Measurements from ENCODE around the gene MALRD1.

Gene MALRD1

GRCh38 chr10:19579761-19580545 is 531.4 kb downstream of the MALRD1 start:
- DNase-seq (ENCODE audit: low read depth, low spot score), result no peak
- Histone ChIP-seq H3K4me1 (ENCODE audit: control insufficient read depth, insufficient read depth, low read length) (no peaks in the 10 kb centered on the region), H3K9me3 (ENCODE audit: control insufficient read depth, insufficient read depth, low read length) (no peaks in the 10 kb centered on the region), H3K4me3 (ENCODE audit: low read length) (no peak overlapping the region), H3K27me3 (ENCODE audit: control insufficient read depth, insufficient read depth, low read length) (no peaks in the 10 kb centered on the region), H3K27ac (ENCODE audit: low read length) (no peak overlapping the region), H3K36me3 (ENCODE audit: control insufficient read depth, insufficient read depth, low read length) (no peaks in the 10 kb centered on the region)
- no CpG with 5 or more reads among the region's 7 CpGs for WGBS (ENCODE audit: insufficient coverage, insufficient read length)

- WGBS (ENCODE audit: insufficient coverage, insufficient read length), result no CpG with 5 or more reads among the region's 1 CpG
- Histone ChIP-seq H3K36me3 (ENCODE audit: control insufficient read depth, insufficient read depth, low read length) (no peaks in the 10 kb centered on the region), H3K9me3 (ENCODE audit: control insufficient read depth, insufficient read depth, low read length) (no peaks in the 10 kb centered on the region), H3K27ac (ENCODE audit: low read length) (no peak overlapping the region), H3K4me3 (ENCODE audit: low read length) (no peak overlapping the region), H3K4me1 (ENCODE audit: control insufficient read depth, insufficient read depth, low read length) (no peaks in the 10 kb centered on the region), H3K27me3 (ENCODE audit: control insufficient read depth, insufficient read depth, low read length) (no peaks in the 10 kb centered on the region)
- DNase-seq (ENCODE audit: low read depth, low spot score), result no peak
These were observed 532.1 kb downstream of the MALRD1 start for GRCh38 chr10:19580691-19581090.

GRCh38 chr10:19588608-19589007 is 540.0 kb downstream of the MALRD1 start:
- no peaks in the 10 kb centered on the region for H3K9me3 ChIP-seq (ENCODE audit: control insufficient read depth, insufficient read depth, low read length)
- no CpG with 5 or more reads among the region's 8 CpGs for WGBS (ENCODE audit: insufficient coverage, insufficient read length)
- no peaks in the 10 kb centered on the region for H3K4me1 ChIP-seq (ENCODE audit: control insufficient read depth, insufficient read depth, low read length)
- no peak for DNase-seq (ENCODE audit: low read depth, low spot score)
- no peaks in the 10 kb centered on the region for H3K27me3 ChIP-seq (ENCODE audit: control insufficient read depth, insufficient read depth, low read length)
- H3K36me3 ChIP-seq (ENCODE audit: control insufficient read depth, insufficient read depth, low read length), result no peaks in the 10 kb centered on the region
- H3K4me3 ChIP-seq (ENCODE audit: low read length), result no peak overlapping the region
- H3K27ac ChIP-seq (ENCODE audit: low read length), result no peak overlapping the region

- no peaks in the 10 kb centered on the region for H3K36me3 ChIP-seq (ENCODE audit: control insufficient read depth, insufficient read depth, low read length)
- H3K9me3 ChIP-seq (ENCODE audit: control insufficient read depth, insufficient read depth, low read length), result no peaks in the 10 kb centered on the region
- H3K4me3 ChIP-seq (ENCODE audit: low read length), result no peak overlapping the region
- H3K27me3 ChIP-seq (ENCODE audit: control insufficient read depth, insufficient read depth, low read length), result no peaks in the 10 kb centered on the region
- no peak overlapping the region for H3K27ac ChIP-seq (ENCODE audit: low read length)
- no peaks in the 10 kb centered on the region for H3K4me1 ChIP-seq (ENCODE audit: control insufficient read depth, insufficient read depth, low read length)
- DNase-seq (ENCODE audit: low read depth, low spot score), result no peak
- no CpG with 5 or more reads among the region's 5 CpGs for WGBS (ENCODE audit: insufficient coverage, insufficient read length)
These were observed 543.7 kb downstream of the MALRD1 start for GRCh38 chr10:19592276-19592675.

GRCh38 chr10:19595212-19595845 is 546.7 kb downstream of the MALRD1 start:
- WGBS (ENCODE audit: insufficient coverage, insufficient read length), result no CpG with 5 or more reads among the region's 9 CpGs
- Histone ChIP-seq H3K4me1 (ENCODE audit: control insufficient read depth, insufficient read depth, low read length) (no peaks in the 10 kb centered on the region), H3K36me3 (ENCODE audit: control insufficient read depth, insufficient read depth, low read length) (no peaks in the 10 kb centered on the region), H3K9me3 (ENCODE audit: control insufficient read depth, insufficient read depth, low read length) (no peaks in the 10 kb centered on the region), H3K27ac (ENCODE audit: low read length) (no peak overlapping the region), H3K4me3 (ENCODE audit: low read length) (no peak overlapping the region), H3K27me3 (ENCODE audit: control insufficient read depth, insufficient read depth, low read length) (no peaks in the 10 kb centered on the region)
- DNase-seq (ENCODE audit: low read depth, low spot score), result no peak

GRCh38 chr10:19605806-19606205 is 557.2 kb downstream of the MALRD1 start:
- Histone ChIP-seq H3K9me3 (ENCODE audit: control insufficient read depth, insufficient read depth, low read length) (no peaks in the 10 kb centered on the region), H3K4me3 (ENCODE audit: low read length) (no peak overlapping the region), H3K36me3 (ENCODE audit: control insufficient read depth, insufficient read depth, low read length) (no peaks in the 10 kb centered on the region), H3K4me1 (ENCODE audit: control insufficient read depth, insufficient read depth, low read length) (no peaks in the 10 kb centered on the region), H3K27ac (ENCODE audit: low read length) (no peak overlapping the region), H3K27me3 (ENCODE audit: control insufficient read depth, insufficient read depth, low read length) (no peaks in the 10 kb centered on the region)
- no peak for DNase-seq (ENCODE audit: low read depth, low spot score)
- no CpG with 5 or more reads among the region's 2 CpGs for WGBS (ENCODE audit: insufficient coverage, insufficient read length)

GRCh38 chr10:19606968-19607367 is 558.4 kb downstream of the MALRD1 start:
- Histone ChIP-seq H3K27me3 (ENCODE audit: control insufficient read depth, insufficient read depth, low read length) (no peaks in the 10 kb centered on the region), H3K4me3 (ENCODE audit: low read length) (no peak overlapping the region), H3K36me3 (ENCODE audit: control insufficient read depth, insufficient read depth, low read length) (no peaks in the 10 kb centered on the region), H3K9me3 (ENCODE audit: control insufficient read depth, insufficient read depth, low read length) (no peaks in the 10 kb centered on the region), H3K27ac (ENCODE audit: low read length) (no peak overlapping the region), H3K4me1 (ENCODE audit: control insufficient read depth, insufficient read depth, low read length) (no peaks in the 10 kb centered on the region)
- DNase-seq (ENCODE audit: low read depth, low spot score), result no peak
- whole genome bisulfite sequencing (ENCODE audit: insufficient coverage, insufficient read length), result no CpG with 5 or more reads among the region's 4 CpGs

- Histone ChIP-seq H3K4me3 (ENCODE audit: low read length) (no peak overlapping the region), H3K4me1 (ENCODE audit: control insufficient read depth, insufficient read depth, low read length) (no peaks in the 10 kb centered on the region), H3K27ac (ENCODE audit: low read length) (no peak overlapping the region)
These were observed 563.2 kb downstream of the MALRD1 start for GRCh38 chr10:19611775-19612174.

GRCh38 chr10:19616966-19617365 is 568.4 kb downstream of the MALRD1 start:
- Histone ChIP-seq H3K4me1 (ENCODE audit: control insufficient read depth, insufficient read depth, low read length) (no peaks in the 10 kb centered on the region), H3K4me3 (ENCODE audit: low read length) (no peak overlapping the region), H3K36me3 (ENCODE audit: control insufficient read depth, insufficient read depth, low read length) (no peaks in the 10 kb centered on the region), H3K27ac (ENCODE audit: low read length) (no peak overlapping the region), H3K27me3 (ENCODE audit: control insufficient read depth, insufficient read depth, low read length) (no peaks in the 10 kb centered on the region), H3K9me3 (ENCODE audit: control insufficient read depth, insufficient read depth, low read length) (no peaks in the 10 kb centered on the region)
- WGBS (ENCODE audit: insufficient coverage, insufficient read length), result no CpG with 5 or more reads among the region's 2 CpGs
- no peak for DNase-seq (ENCODE audit: low read depth, low spot score)

More at GRCh38 chr10:19611775-19612174, 563.2 kb downstream of the MALRD1 start:
- no peaks in the 10 kb centered on the region for H3K9me3 ChIP-seq (ENCODE audit: control insufficient read depth, insufficient read depth, low read length)
- DNase-seq (ENCODE audit: low read depth, low spot score), result no peak
- H3K36me3 ChIP-seq (ENCODE audit: control insufficient read depth, insufficient read depth, low read length), result no peaks in the 10 kb centered on the region
- no peaks in the 10 kb centered on the region for H3K27me3 ChIP-seq (ENCODE audit: control insufficient read depth, insufficient read depth, low read length)

- Histone ChIP-seq H3K27me3 (ENCODE audit: control insufficient read depth, insufficient read depth, low read length) (no peaks in the 10 kb centered on the region), H3K4me3 (ENCODE audit: low read length) (no peak overlapping the region), H3K36me3 (ENCODE audit: control insufficient read depth, insufficient read depth, low read length) (no peaks in the 10 kb centered on the region), H3K4me1 (ENCODE audit: control insufficient read depth, insufficient read depth, low read length) (no peaks in the 10 kb centered on the region), H3K9me3 (ENCODE audit: control insufficient read depth, insufficient read depth, low read length) (no peaks in the 10 kb centered on the region), H3K27ac (ENCODE audit: low read length) (no peak overlapping the region)
- no peak for DNase-seq (ENCODE audit: low read depth, low spot score)
These were observed 572.2 kb downstream of the MALRD1 start for GRCh38 chr10:19620811-19621210.

GRCh38 chr10:19623321-19623720 is 574.7 kb downstream of the MALRD1 start:
- Histone ChIP-seq H3K4me3 (ENCODE audit: low read length) (no peak overlapping the region), H3K4me1 (ENCODE audit: control insufficient read depth, insufficient read depth, low read length) (no peaks in the 10 kb centered on the region), H3K27me3 (ENCODE audit: control insufficient read depth, insufficient read depth, low read length) (no peaks in the 10 kb centered on the region), H3K9me3 (ENCODE audit: control insufficient read depth, insufficient read depth, low read length) (no peaks in the 10 kb centered on the region), H3K36me3 (ENCODE audit: control insufficient read depth, insufficient read depth, low read length) (no peaks in the 10 kb centered on the region), H3K27ac (ENCODE audit: low read length) (no peak overlapping the region)
- DNase-seq (ENCODE audit: low read depth, low spot score), result no peak

All from iPS DF 6.9 (cell line).